Effector memory CD8-positive, alpha-beta T cell (primary cell): ENCODE results near the gene SQOR.

Experiments
- ATAC-seq: fragments of 150-1000 bp; cut with Tn5 transposase; replicated peaks from 2 replicates; pipeline ENCODE4 v1.10.0; 2021; ENCODE audit warnings: mild to moderate bottlenecking, moderate library complexity
- DNase-seq, 3 experiments: peaks; one replicate each; pipeline ENCODE4 v3.0.0; 2021
- H3K27ac Mint-ChIP-seq, 2 donors: one replicate each; pipeline ENCODE4 v1.8.0; 2022; ENCODE audit warnings: mild to moderate bottlenecking in 2 of 2, mixed read lengths in 2 of 2, moderate library complexity in 2 of 2
- H3K27me3 Mint-ChIP-seq, 2 donors: one replicate each; pipeline ENCODE4 v1.8.0; 2022; ENCODE audit warnings: mixed read lengths in 2 of 2
- H3K36me3 Mint-ChIP-seq: one replicate; pipeline ENCODE4 v1.8.0; 2022; ENCODE audit warnings: mild to moderate bottlenecking, moderate library complexity, mixed read lengths; ENCODE audit not compliant: insufficient read depth
- H3K4me1 Mint-ChIP-seq, 2 donors: one replicate each; pipeline ENCODE4 v1.8.0; 2022; ENCODE audit warnings: low read depth in 2 of 2, mixed read lengths in 2 of 2
- H3K4me3 Mint-ChIP-seq, 2 donors: one replicate each; pipeline ENCODE4 v1.8.0; 2022; ENCODE audit warnings: mild to moderate bottlenecking in 2 of 2, mixed read lengths in 2 of 2, moderate library complexity in 2 of 2
- H3K9me3 Mint-ChIP-seq, 2 donors: one replicate each; pipeline ENCODE4 v1.8.0; 2022; ENCODE audit warnings: mixed read lengths in 2 of 2

The SQOR gene

GRCh38 chr15:45606413-45606812 is 28.4 kb upstream of the SQOR start:
- H3K27me3 Mint-ChIP-seq: no peaks in the 10 kb centered on the region
- no peak overlapping the region for H3K4me3 Mint-ChIP-seq

GRCh38 chr15:45606841-45607240 is 28.0 kb upstream of the SQOR start:
- DNase-seq (no peak), ATAC-seq (no peak)
- H3K27me3 Mint-ChIP-seq: no peaks in the 10 kb centered on the region
- peaks cover 48% of the 10 kb centered on the region for H3K36me3 Mint-ChIP-seq
- no peaks in the 10 kb centered on the region for H3K9me3 Mint-ChIP-seq
- H3K4me1 Mint-ChIP-seq: peaks cover 0 to 3% of the 10 kb centered on the region in 2 donors
- no peak overlapping the region for H3K27ac Mint-ChIP-seq
- H3K4me3 Mint-ChIP-seq: no peak overlapping the region

More at GRCh38 chr15:45606413-45606812, 28.4 kb upstream of the SQOR start:
- Mint-ChIP-seq H3K27ac (no peak overlapping the region), H3K9me3 (no peaks in the 10 kb centered on the region), H3K36me3 (peaks cover 48% of the 10 kb centered on the region), H3K4me1 (peaks cover 0 to 4% of the 10 kb centered on the region in 2 donors)
- ATAC-seq: no peak
- no peak for DNase-seq

- ATAC-seq (no peak), DNase-seq (no peak)
- Mint-ChIP-seq H3K4me1 (peaks cover 0 to 1% of the 10 kb centered on the region in 2 donors), H3K4me3 (no peak overlapping the region), H3K9me3 (no peaks in the 10 kb centered on the region), H3K27me3 (no peaks in the 10 kb centered on the region), H3K36me3 (peaks cover 28% of the 10 kb centered on the region), H3K27ac (no peak overlapping the region)
Measured at GRCh38 chr15:45611305-45611704, 23.5 kb upstream of the SQOR start.

- no peaks in the 10 kb centered on the region for H3K27me3 Mint-ChIP-seq
- no peak for ATAC-seq
Measured at GRCh38 chr15:45612790-45613415, 21.9 kb upstream of the SQOR start.

GRCh38 chr15:45616901-45617323 is 17.9 kb upstream of the SQOR start:
- DNase-seq (no peak), ATAC-seq (no peak)
- H3K9me3 Mint-ChIP-seq: no peaks in the 10 kb centered on the region
- H3K4me1 Mint-ChIP-seq: peaks cover 0 to 1% of the 10 kb centered on the region in 2 donors
- H3K4me3 Mint-ChIP-seq: no peak overlapping the region
- H3K27ac Mint-ChIP-seq: no peak overlapping the region
- no peaks in the 10 kb centered on the region for H3K27me3 Mint-ChIP-seq
- no peaks in the 10 kb centered on the region for H3K36me3 Mint-ChIP-seq

More at GRCh38 chr15:45612790-45613415, 21.9 kb upstream of the SQOR start:
- Mint-ChIP-seq H3K9me3 (no peaks in the 10 kb centered on the region), H3K36me3 (peaks cover 16% of the 10 kb centered on the region), H3K4me1 (peaks cover 0 to 1% of the 10 kb centered on the region in 2 donors), H3K4me3 (no peak overlapping the region), H3K27ac (no peak overlapping the region)
- DNase-seq: no peak

GRCh38 chr15:45618813-45619212 is 16.0 kb upstream of the SQOR start:
- Mint-ChIP-seq H3K36me3 (no peaks in the 10 kb centered on the region), H3K27me3 (no peaks in the 10 kb centered on the region), H3K4me3 (no peak overlapping the region), H3K4me1 (no peaks in the 10 kb centered on the region), H3K9me3 (no peaks in the 10 kb centered on the region), H3K27ac (no peak overlapping the region)
- ATAC-seq (peak; percentile 32), DNase-seq (no peak)

GRCh38 chr15:45628136-45628535 is 6.7 kb upstream of the SQOR start:
- Mint-ChIP-seq H3K27ac (no peak overlapping the region), H3K9me3 (no peaks in the 10 kb centered on the region), H3K4me1 (peaks cover 0 to 4% of the 10 kb centered on the region in 2 donors), H3K36me3 (no peaks in the 10 kb centered on the region), H3K4me3 (no peak overlapping the region), H3K27me3 (no peaks in the 10 kb centered on the region)
- no peak for ATAC-seq
- DNase-seq: no peak

GRCh38 chr15:45630917-45631691 is 3.7 kb upstream of the SQOR start:
- peaks cover 8 to 14% of the 10 kb centered on the region in 2 donors for H3K4me1 Mint-ChIP-seq
- no peaks in the 10 kb centered on the region for H3K9me3 Mint-ChIP-seq
- peak overlapping the region in 1 of 2 donors; percentile 1 for H3K27ac Mint-ChIP-seq
- no peak overlapping the region for H3K4me3 Mint-ChIP-seq
- no peaks in the 10 kb centered on the region for H3K27me3 Mint-ChIP-seq
- ATAC-seq (no peak), DNase-seq (no peak)
- H3K36me3 Mint-ChIP-seq: peaks cover 10% of the 10 kb centered on the region

- H3K9me3 Mint-ChIP-seq: no peaks in the 10 kb centered on the region
- DNase-seq (no peak), ATAC-seq (no peak)
- H3K4me1 Mint-ChIP-seq: peaks cover 8 to 14% of the 10 kb centered on the region in 2 donors
- H3K4me3 Mint-ChIP-seq: no peak overlapping the region
- H3K27me3 Mint-ChIP-seq: no peaks in the 10 kb centered on the region
- H3K27ac Mint-ChIP-seq: peak overlapping the region in 1 of 2 donors; percentile 1
- peaks cover 10% of the 10 kb centered on the region for H3K36me3 Mint-ChIP-seq
Measured at GRCh38 chr15:45631776-45632175, 3.1 kb upstream of the SQOR start.

GRCh38 chr15:45635191-45635638 is 386 bp downstream of the SQOR start:
- Mint-ChIP-seq H3K4me3 (peak overlapping the region; percentile 89 to 97), H3K27me3 (no peaks in the 10 kb centered on the region), H3K4me1 (peaks cover 38 to 40% of the 10 kb centered on the region in 2 donors), H3K27ac (peak overlapping the region; percentile 75 to 95), H3K9me3 (no peaks in the 10 kb centered on the region), H3K36me3 (peaks cover 13% of the 10 kb centered on the region)
- DNase-seq (peak; percentile 50 to 59 (median 53)), ATAC-seq (peak; percentile 58)

- Mint-ChIP-seq H3K9me3 (no peaks in the 10 kb centered on the region), H3K4me3 (peak overlapping the region; percentile 89 to 97), H3K27me3 (no peaks in the 10 kb centered on the region), H3K27ac (peak overlapping the region; percentile 75 to 95), H3K36me3 (peaks cover 13% of the 10 kb centered on the region), H3K4me1 (peaks cover 38 to 46% of the 10 kb centered on the region in 2 donors)
- ATAC-seq (no peak), DNase-seq (no peak)
Measured at GRCh38 chr15:45635763-45636292, 999 bp downstream of the SQOR start.

- Mint-ChIP-seq H3K9me3 (no peaks in the 10 kb centered on the region), H3K27me3 (no peaks in the 10 kb centered on the region), H3K36me3 (peaks cover 13% of the 10 kb centered on the region), H3K4me1 (peaks cover 46 to 57% of the 10 kb centered on the region in 2 donors), H3K4me3 (peak overlapping the region; percentile 89 to 97), H3K27ac (peak overlapping the region; percentile 91 to 98)
- ATAC-seq (no peak), DNase-seq (no peak)
Measured at GRCh38 chr15:45637141-45637540, 2.3 kb downstream of the SQOR start.

- Mint-ChIP-seq H3K4me3 (peak overlapping the region; percentile 89 to 97), H3K4me1 (peaks cover 48 to 60% of the 10 kb centered on the region in 2 donors), H3K27me3 (no peaks in the 10 kb centered on the region), H3K36me3 (peaks cover 13% of the 10 kb centered on the region), H3K27ac (peak overlapping the region; percentile 91 to 98), H3K9me3 (no peaks in the 10 kb centered on the region)
- peak; percentile 37 to 57 (median 45) for DNase-seq
- ATAC-seq: peak; percentile 63
Measured at GRCh38 chr15:45637552-45638033, 2.8 kb downstream of the SQOR start.
